GM18858 (cell line): ENCODE data around the gene KPNA6.

Source experiments
- ATAC-seq: cut with Tn5 transposase; IDR thresholded peaks from one replicate; pipeline ENCODE4 v1.9.1; 2021; ENCODE audit not compliant: unreplicated experiment

Gene KPNA6

DNA sequence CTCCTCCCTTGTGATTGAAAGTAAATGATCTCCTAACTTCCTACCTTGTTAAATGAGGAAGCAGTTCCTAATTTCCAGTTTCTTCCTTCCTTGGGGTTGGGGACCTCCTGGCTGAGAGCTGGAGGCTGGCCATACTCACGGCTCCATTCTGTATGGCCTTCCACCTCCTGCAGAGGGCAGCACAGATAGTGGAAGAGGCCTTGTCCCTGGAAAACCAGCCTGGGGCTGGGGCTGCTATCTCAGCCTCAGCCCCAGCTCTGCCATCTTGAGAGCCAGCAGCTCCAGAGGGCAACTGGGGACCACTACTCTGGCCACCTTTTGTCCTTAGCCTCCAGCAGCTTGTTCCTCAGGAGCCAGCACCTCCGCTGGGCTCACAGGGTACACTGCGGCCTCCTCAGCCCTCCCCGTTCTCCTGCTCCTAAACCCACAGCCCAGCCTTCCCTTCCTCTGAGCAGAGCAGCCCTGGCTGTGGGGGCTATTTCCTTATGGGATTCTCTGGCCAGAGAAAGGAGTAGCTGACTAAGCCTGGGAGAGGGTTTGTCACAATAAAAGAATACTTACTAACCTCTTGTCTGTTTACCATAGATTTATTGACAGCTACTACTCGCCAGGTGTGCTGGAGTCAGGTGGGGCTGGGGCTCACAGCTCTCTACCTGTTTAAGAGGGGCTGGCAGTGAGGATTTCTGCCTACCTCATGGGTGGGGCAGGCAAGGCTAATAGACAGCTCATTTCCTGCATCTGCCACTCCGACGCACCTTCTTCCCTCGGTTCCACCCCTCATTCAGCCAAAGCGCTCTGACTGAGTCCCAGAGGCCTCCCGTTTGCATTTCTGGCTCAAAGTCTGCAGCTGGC is 108.0 kb downstream of the KPNA6 start:
- no peak for ATAC-seq

DNA sequence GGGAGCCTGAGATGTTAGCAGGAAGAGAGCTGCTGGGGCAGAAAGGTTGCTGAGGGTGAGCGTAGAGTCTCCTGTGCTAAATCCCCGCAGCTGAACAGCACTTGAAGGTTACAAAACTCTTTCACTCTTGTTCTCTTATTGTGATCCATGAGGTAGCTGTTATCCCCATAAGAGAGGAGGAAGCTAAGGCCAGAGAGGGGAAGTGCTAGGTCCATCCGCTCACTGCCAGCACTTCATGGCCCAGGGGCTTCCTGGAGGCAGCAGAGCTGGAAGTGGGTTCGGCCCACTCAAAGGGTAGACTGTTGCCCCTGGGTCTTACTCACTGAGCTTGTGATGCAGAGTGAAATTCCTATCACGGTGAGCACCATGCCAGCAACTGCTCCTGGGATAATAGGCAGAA is 108.7 kb downstream of the KPNA6 start:
- no peak for ATAC-seq

DNA sequence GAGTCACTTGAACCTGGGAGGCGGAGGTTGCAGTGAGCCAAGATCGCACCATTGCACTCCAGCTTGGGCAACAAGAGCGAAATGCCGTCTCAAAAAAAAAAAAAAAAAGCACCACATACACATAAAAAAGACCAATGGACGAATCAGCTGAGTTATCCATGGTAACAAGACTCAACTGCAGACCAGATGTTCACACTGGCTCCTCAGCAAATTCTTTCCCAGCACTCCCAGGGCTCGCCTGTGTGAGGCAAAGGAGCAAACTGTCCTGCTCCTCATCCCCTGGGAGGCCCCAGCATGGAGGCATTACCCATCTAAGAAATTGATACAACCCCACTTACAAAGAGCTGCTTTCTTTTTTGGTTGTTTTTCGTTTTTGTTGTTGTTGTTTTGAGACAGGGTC is 111.2 kb downstream of the KPNA6 start:
- no peak for ATAC-seq

DNA sequence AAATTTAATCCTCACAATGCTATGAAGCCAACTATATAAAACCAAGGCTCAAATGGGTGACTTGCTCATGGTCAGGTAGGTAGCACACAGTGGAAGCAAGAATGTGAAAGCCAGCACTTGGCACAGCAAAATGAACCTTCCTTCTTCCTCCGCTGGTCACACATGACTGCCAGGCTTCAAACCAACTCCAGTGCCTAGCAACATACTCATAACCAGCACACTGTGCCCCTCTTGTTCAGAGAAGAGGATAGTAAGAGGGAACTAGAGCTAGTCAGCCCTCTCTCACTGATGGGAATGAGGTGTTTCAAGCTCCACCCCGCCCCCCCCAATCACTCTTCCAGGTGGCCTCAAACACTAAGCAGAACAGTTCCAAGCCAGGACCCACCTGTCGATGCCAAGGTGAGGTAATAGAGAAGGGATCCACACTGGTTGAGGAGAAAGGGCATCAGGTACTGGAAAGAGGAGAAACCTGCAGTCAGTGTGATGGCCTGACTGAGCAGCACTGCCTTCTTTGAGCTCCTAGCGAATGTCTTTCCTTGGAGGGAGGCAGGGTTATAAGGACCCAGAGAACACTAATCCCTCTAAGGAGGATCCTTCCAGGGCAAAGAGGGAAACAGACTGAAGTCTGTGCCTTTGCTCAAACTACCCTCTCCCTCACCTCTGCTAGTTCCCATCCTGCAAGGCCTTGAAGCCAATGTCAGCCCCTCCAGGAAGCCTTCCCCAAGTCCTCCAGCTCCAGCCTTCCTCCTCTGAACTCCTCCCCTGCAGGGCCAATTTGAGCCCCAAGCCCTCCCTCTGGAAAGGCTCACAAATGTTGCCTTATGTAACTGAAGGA is 113.1 kb downstream of the KPNA6 start:
- ATAC-seq: no peak

DNA sequence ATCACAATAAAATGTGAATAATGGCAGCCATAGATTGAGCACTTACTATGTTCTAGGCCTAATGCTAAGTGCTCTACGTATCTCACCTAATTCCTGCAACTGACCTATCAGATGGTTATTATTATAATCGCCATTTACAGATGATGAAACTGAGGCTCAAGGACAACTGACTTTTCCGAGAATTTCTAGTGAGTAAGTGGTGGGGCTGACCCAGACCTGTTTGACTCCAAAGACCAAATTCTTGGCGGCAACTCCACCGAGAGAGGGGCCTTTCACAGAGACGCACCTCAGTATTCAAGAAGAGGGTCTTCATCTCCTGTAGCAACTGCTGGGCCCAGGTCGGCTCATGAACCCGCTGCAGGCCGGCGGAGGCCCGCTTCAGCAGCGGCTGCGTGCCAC is 113.7 kb downstream of the KPNA6 start:
- ATAC-seq: no peak

DNA sequence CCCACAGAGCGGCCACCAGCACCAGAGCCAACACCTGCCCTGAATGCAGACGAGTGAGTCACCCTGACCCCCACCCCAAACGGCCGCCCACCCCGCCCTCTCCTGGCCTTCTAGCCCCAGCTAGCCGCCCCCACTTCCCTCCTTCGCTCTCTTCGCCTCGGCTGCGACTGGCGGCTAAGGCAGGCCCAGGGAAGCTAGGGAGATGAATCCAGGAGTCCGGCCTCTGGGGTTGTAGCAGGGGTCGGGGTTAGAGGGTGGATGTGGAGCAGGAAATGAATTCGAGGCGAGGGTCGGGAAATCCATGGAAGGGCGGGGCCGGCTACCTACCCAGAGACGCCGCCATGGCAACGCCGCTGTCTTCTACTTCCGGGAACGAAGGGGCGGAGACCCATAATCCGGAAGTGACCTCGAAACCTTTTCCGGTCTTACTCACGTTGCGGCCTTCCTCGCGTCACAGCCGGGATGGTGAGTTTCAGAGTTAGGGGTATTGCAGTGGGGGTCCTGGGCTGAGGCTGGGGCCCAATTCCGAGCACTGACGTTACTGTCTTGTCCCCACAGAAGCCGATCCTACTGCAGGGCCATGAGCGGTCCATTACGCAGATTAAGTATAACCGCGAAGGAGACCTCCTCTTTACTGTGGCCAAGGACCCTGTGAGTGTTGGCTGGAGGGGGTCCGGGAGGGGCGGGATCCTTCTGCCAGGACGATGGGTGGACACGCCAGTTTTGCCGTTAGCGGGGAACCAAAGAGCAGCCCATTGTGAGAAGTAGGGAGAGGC is 114.3 kb downstream of the KPNA6 start, which contains the start of the genes EIF3I and TMEM234:
TSS of gene EIF3I (plus strand) at position 428 of the 776 bp plus-strand sequence. CDS start at position 463, 35 bp downstream.
TSS of gene TMEM234 (minus strand) at position 374 of the 776 bp plus-strand sequence. CDS start at position 343, 31 bp downstream.
- no peak for ATAC-seq

DNA sequence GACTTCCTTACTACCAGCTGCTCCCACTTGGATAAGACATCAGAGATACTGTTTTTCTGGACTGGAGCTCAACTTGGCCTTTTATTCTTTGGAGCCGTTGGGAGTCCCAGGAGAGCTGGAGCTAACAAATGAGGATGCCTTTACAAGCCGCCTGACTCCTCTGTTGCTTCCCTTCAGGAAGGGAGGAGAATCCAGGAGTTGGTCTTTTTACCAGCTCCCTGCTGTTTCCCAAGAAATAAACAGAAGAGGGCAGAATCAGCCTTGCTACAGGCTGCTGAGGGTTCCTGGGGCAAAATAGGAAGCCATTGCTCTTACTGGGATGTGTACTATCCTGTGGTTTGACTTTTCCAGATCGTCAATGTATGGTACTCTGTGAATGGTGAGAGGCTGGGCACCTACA is 115.8 kb downstream of the KPNA6 start:
- no peak for ATAC-seq

DNA sequence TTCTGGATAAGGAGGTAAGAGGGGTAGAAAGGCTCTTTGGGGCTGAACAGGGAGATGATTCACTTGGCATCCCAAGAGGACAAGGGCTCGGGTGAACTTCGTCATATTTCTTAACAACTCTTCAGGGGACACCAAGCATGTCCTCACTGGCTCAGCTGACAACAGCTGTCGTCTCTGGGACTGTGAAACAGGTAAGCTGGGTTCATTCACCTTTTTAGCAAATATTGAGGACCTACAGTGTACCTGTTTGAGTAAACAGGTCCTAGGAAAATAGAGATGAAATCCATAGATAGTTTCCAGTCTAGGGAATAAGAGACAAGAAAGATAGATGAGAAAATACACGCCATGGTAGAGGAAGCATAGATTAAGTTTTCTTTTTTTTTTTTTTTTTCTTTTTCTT is 116.4 kb downstream of the KPNA6 start:
- ATAC-seq: no peak
